Left cardiac atrium (tissue), 4 donors: Measurements from ENCODE around the gene HEYL. TPM values are rescaled to one million over a fixed set of nuclear protein-coding genes. Genes with fewer than 3 reads are reported as not detected.
A peak's percentile ranks its signal among the peaks of the same experiment; 100 is the strongest.

Experiments
- ATAC-seq, 2 donors: fragments of 200-7000 bp; cut with Tn5 transposase; one replicate each; pipeline ENCODE4 v1.9.1; 2020; ENCODE audit warnings: mild to moderate bottlenecking in 2 of 2, moderate library complexity in 2 of 2
- DNase-seq: peaks from one replicate; pipeline ENCODE4 v3.0.0-alpha.2; 2020
- intact Hi-C, 2 donors: fragments of 100-400 bp; cut with DNase I; formaldehyde crosslinking; loops; one replicate each; pipeline versions ENCODE4 v1.14.1 to v1.15.1; 2022 to 2023
- total RNA-seq, 2 donors: library from RNA; stranded (reverse); fragmentation: NEBNext Ultra II Directional; extraction: Animal tissue kit (Norgen Biotek cat#: 25700); gene quantifications; one replicate each; pipeline ENCODE4 v1.2.1, GENCODE V29; 2021
- donor health status: DM: no; HTN: yes; CAD: no.
- donor health status: DM: no; HTN: yes; CAD: no; lungs with severe emphysema.
- donor health status: DM: yes; HTN: yes; CAD: no.
- donor health status: Dilated cardiomyopathy.

HEYL gene
- total RNA-seq, 2 donors from 2014 or later = 19.1 to 40.0 TPM

DNA sequence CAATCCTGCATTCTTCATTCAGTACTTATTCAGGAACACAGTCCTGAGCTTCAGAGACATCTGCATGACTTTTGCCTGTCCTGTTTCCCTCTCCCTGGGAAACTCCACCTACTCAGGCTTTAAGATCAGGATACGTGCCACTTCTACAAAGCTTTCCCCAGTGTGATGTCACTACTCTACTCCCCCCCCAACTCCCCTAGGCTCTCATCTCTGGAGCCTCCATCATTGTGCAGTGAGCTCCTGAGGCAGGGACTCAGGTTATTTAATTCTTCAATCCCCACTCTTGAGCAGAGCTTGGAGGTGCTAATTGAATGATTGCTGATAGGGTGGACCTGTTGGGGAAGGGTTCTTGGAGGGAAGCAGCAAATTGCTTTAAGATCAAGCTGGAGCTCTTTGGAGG lies 31.2 kb upstream of the HEYL start:
- intact Hi-C loops = no loop called here
- no peak for DNase-seq
- no peak for ATAC-seq

DNA sequence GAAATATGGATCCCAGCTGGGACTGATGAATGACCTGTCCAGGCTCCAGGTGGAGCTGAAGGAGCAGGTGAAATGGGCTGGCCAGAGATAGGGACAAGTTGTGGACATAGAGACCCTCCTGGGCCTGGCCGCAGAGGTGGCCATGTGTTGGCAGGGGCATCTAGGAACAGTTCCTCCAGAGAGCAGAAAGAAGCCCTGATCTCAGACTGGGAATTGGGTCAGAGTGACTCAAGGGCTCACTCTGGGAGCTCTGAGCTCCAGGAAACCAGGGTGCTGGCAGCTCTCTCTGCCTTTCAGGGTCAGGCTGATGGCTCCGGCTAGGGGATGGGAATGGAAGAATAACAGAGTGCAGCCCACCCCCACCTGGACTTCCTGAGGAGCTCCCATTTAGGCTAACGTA lies 29.5 kb upstream of the HEYL start:
- intact Hi-C loops = no loop called here
- DNase-seq (no peak), ATAC-seq (no peak)

DNA sequence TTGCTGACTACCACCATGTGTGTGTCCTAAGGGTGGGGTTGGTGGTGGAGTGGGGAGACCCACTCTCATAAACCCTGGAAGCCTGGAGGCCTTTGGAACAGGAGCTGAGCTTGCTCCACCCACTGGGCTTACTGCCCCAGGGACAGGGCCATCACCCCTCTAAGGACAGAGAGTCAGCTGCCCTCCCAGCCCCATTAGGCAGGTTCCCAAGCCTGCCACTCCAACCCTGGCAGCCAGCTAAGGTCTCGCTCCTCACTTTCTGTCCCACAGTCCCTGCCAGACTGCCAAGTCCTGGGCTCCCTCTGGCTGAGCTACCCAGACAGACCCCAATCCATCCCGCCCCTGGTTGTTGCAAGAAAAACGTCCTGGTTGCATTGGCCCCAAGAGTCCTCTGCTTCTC lies 28.7 kb upstream of the HEYL start:
- DNase-seq (peak; percentile 35), ATAC-seq (peak; percentile 54 to 60)
- intact Hi-C loops = no loop called here

DNA sequence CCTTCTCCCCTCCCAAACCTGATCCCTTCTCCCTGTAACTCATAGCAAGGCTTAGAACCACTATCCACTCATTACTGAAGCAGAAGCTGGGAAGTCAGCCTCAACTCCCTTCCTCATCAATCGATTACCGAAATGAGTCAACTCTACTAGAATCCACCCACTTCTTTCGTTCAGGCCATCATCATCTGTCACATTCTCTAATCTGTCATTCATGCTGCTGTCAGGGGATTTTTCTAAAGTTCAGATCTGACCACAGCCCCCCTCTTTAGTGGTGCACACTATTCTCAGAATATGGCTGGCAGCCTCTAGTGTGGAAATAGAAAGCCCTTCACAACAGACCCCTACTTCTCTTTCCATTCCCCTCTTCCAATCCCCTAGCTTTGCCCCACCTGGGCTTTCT lies 27.3 kb upstream of the HEYL start:
- no peak for DNase-seq
- intact Hi-C loops = loop anchor here in 1 of 2 donors (2.0 kb wide), 1 partner anchor 20 kb away; no protein-coding TSS in a partner anchor
- ATAC-seq = no peak

DNA sequence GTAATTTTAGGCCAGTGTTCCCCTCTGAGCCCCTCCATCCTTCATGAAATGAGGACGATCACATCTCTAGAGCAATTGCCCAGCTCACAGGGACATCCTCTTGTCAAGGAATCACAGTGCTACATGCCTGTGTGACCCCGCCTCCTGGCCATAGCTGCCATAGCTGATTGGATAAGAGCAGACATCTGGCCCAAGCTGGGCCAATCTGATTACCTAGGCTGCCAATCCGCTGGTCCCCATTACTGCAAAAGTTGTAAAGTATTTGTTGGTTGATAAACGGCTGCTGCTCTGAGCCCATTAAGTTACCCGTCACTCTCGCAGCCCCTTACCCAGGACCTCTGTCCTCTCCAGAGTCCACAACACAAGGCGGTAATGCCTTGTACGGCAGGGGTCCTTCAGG lies 24.1 kb upstream of the HEYL start:
- no peak for DNase-seq
- intact Hi-C loops = no loop called here
- no peak for ATAC-seq

DNA sequence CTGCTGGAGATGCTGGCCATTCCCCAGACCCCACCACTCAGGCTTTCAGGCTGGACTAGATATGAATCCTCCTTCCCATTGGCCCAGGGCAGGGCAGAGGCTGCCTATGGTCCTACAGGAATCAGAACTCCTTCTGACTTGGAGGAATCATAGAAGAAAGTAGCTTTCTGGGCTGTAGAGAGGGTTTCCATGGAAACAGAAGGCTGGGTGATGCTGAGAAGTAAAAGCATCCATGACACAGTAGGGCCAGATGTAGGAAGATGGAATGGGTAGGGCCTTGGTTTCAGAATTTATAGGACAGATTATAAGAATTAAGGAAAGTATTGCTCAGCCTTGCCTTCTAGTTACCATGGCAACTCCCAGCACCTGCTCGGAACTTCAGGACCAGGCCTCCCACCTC lies 23.4 kb upstream of the HEYL start:
- DNase-seq = no peak
- intact Hi-C loops = no loop called here
- ATAC-seq = no peak

DNA sequence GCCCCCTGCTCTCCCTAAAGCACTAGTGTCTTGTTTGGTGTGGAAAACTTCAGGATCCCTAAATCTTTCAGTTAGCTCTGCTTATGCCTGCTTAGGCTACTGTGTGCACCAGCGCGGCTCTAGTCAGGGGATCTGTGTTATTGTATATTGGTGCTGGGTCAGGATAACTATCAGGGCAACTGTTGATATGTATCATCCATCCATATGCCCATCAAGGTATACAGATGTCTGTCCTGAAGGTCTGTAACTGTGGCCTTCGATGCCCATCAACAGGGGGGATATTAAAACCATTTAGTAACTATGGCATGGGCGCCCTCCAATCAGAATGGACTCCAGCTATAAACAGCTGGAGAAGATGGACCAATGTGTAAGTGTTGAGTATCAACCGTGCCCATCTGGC lies 20.1 kb upstream of the HEYL start:
- intact Hi-C loops = no loop called here
- no peak for DNase-seq
- ATAC-seq = no peak

DNA sequence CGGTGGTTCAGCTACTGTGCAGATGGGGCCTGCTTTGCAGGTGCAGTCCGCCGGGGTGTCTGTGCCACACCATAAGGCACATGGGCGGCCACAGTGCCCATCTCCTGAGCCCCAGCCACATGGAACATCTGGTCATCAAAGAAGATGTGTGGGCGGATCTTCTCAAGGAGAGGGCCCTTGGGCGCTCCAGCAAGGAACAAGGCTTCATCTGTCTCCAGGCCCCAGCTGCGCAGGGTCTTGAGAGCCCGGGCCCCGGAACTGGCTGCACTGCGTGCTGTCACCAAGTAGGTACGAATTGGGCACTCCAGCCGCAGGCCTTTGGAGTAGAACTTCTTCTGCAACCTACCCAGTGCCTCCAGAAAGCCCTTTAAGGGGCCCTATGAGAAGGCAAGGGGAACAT lies 19.7 kb upstream of the HEYL start:
- intact Hi-C loops = no loop called here
- ATAC-seq (no peak), DNase-seq (no peak)

DNA sequence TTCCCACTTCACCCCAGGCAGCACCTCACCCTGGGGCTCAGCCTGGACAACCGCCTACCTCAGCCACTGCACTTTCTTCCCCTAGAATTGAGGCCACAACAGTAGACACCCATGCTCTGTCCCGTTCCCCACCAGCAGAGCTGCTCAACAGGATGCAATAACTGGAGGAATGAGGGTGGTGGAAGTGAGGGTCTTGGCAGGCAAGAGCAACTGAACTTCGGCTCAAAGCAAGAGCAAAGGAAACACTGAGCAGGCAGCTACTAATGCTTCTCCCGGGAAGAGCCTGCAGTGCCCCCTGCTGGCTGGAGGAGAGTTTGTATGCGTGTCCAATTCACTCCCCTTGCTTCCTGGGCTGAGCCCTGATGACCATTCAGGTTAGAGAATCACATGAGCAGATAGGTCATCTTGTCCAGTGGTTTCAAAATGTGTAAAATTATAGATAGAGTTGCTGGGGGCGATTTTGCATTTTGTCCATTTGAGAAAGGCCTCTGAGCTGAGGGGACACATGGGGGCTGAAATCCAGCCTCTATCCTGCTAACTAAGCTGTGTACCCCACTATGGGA lies 18.6 kb upstream of the HEYL start:
- ATAC-seq (peak; percentile 50 to 53), DNase-seq (peak; percentile 64)
- intact Hi-C loops = no loop called here

DNA sequence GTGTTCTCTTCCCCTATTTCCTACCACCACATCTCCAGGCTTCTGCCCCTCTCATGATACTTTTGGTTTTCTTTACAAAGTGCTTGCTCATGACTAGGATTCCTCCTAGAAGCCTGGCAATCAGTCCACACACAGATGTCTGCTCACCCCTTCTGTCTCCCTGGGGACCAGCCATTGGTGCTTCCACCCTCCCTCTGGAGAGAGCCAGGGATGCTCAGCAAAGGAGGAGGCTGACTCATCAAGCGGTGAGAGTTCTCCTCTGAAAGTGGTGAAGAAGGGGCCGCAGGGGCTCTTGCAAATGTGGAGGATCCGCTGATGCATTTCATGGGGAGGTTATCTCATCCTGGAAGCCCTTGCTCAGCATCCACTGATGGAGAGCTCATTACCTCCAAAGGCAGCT lies 18.0 kb upstream of the HEYL start:
- no peak for ATAC-seq
- intact Hi-C loops = no loop called here

DNA sequence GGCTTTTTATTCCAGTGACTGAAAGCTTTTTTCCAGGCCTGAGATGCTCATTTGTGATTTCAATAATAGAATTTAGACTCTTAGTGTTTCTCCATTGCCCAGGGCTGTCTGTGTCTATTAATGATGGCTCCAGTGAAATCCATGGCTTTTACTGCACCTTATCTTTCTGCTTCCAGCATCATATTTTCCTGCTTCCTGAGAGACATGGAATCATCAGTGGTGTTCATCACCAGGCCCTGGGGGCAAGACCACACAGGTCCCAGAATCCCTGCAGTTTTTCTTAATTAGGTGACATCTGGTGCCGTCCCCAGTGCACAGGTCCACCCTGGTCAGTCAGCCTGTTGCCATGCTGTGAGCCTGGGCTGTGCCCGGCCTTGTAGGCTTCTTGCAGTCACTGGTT lies 16.9 kb upstream of the HEYL start:
- DNase-seq (no peak), ATAC-seq (no peak)
- intact Hi-C loops = no loop called here

More for the DNA sequence above, 18.0 kb upstream of the HEYL start:
- DNase-seq = no peak

DNA sequence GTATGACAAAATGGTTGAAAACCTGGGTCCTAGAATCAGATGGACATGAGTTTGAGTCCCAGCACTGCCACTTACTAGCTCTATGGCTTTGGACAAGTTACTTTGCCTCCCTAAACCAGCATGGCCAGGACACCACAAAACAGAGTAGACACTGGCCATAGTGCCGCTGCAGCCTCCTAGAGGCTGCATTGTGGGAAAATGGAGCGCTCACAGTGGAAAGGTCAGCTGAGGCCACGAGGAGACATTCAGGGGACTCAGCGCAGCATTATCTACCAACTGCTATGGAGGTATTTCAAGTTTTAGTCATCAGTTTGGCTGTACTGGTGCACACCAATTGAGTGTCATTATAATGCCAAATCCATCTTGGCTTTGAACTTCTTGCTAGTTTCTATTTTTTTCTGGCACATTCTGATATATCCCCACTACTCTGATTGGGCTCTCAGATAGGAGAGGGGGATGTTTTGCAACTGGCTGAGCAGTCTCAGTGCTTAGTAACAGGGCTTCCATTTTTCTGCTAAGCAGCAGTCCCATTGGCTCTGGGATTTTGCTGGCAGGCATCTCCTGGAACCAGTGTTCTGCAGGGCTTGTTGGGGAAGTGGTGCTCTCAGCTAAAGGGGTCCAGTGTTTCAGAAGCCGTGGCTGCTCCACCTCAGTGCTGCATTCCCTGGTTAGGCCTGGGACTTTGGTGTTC lies 16.3 kb upstream of the HEYL start:
- ATAC-seq (no peak), DNase-seq (no peak)
- intact Hi-C loops = no loop called here

DNA sequence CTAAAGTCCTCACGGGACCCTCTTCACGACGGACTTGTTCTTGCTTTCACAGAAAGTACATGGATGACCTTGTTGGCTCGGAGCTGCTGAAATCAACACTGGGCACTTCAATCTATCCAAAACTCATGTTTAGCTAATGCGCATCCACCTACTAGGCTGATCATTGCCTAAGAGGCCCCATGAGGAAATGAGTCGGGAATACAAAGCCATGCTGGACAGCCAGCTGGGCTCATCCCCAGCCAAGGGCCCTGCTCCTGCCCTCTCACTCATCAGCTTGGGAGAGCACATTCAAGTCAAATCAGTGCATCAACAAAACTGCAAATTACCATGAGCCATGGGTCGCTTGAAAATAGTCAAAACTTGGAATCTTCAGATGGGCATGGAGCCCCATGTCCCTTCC lies 14.8 kb upstream of the HEYL start:
- DNase-seq = no peak
- intact Hi-C loops = loop anchor here in 1 of 2 donors (5.0 kb wide), 1 partner anchor 68 kb away; no protein-coding TSS in a partner anchor
- no peak for ATAC-seq

DNA sequence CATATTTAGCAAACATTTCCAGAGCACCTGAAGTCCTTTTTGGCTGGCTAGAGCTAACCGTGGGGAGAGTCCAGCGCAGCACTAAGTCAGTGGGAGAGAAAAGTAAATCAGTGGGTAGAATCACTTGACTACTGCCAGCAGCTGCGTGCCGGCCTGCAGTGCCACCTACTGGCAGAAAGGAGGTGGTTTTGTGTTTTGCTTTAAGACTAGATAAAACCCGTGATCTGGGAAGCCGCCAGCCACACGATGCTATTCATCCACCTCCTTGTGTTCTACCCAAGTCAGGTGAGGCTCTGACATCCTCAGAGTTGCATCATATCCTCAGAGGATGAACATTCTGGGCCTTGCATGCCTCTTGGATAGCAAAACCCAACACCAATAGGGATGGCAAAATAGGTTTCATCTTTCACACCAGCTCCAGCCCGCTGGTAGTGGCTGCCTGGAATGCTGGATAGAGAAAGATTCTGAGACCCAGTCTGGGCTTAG lies 14.1 kb upstream of the HEYL start:
- ATAC-seq (peak; percentile 68 to 69), DNase-seq (peak; percentile 84)
- intact Hi-C loops = loop anchor here (2.0 to 5.0 kb wide), 2 partner anchors 49 to 69 kb away; no protein-coding TSS in a partner anchor

DNA sequence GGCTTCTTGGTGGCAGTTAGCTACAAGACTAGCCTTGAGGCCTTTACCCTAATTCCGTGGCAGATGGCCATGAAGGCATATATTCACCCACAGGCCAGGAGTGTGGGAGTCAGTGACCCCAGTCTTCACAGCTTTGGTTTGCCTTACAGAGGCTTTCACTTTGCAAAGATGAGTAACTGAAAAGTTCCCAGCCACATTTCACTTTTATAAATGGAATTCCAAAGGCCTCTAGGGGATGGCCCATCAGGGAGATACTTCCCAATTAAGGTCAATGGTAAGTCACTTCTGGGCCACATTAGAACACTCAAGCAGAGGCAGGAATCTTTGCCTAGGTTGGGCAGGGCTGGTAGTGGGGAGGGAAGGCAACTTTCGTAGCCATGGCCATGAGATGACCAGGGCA lies 13.1 kb upstream of the HEYL start:
- no peak for DNase-seq
- peak; percentile 1 to 4 for ATAC-seq
- intact Hi-C loops = loop anchor here (2.0 to 5.0 kb wide), 2 partner anchors 48 to 70 kb away; no protein-coding TSS in a partner anchor

DNA sequence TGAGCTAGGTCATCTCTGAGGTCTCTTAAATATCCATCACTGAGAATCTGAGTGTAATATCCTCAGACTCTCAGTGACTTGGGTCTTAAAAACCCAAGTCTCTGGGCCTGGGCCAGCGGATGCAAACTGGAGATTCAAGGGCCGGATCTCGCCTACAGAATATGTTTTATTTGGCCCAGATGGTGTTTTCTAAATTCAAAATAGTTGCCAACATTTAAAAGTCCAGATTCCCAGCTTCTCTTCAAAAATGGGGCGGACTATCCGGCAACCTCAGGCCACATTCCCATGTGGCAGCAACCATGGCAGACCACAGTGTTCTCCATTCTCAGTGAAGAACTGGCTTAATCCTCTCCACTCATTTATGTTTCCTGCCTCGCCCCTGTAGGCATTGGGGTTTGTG lies 12.7 kb upstream of the HEYL start:
- DNase-seq = peak; percentile 72
- peak; percentile 53 to 54 for ATAC-seq
- intact Hi-C loops = loop anchor here (2.0 to 5.0 kb wide), 2 partner anchors 47 to 70 kb away; no protein-coding TSS in a partner anchor

DNA sequence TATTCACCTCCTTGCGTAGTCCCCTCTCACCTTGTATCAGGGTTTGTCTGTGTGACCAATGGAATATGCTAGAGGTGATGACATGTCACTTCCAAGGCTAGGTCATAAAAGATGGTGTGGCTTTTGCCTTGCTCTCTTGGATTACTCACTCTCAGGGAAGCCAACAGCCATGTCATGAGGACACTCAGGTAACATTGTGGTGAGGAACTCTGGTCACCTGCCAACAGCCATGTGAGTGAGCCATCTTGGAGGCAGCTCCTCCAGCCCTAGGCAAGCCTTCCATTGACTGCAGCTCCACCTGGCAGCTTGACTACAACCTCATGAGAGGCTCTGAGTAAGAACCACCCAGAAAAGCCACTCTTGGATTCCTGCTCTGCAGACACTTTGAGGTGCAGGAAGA lies 11.0 kb upstream of the HEYL start:
- no peak for DNase-seq
- intact Hi-C loops = loop anchor here in 1 of 2 donors (5.0 kb wide), 1 partner anchor 72 kb away; no protein-coding TSS in a partner anchor
- ATAC-seq = no peak

DNA sequence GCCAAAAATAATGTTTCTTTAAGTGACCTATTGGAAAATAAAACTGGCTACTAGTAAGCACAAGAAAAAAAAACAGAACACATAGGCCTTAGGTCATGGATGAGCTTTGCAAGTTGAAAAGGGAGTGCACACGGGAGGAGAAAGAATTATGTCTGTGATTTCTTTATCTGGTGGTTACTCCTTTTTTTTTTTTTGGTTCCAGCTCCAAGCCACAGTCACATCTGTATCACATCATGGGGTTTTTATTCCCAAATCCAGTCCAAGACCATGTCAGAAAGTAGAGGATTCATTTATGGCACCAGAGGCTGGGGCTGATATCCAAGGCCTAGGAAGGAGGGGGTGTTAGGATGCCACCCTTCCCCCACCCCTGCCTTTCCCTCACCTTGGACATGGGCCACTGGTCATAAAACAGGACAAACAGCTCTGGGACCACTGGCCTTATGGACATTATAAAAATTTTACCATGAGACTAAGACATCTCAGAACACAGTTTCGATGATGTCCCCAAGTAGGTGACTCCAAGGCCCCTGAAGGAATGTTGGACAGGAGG lies 10.3 kb upstream of the HEYL start:
- ATAC-seq = no peak
- intact Hi-C loops = loop anchor here in 1 of 2 donors (5.0 kb wide), 1 partner anchor 73 kb away; no protein-coding TSS in a partner anchor
- no peak for DNase-seq

DNA sequence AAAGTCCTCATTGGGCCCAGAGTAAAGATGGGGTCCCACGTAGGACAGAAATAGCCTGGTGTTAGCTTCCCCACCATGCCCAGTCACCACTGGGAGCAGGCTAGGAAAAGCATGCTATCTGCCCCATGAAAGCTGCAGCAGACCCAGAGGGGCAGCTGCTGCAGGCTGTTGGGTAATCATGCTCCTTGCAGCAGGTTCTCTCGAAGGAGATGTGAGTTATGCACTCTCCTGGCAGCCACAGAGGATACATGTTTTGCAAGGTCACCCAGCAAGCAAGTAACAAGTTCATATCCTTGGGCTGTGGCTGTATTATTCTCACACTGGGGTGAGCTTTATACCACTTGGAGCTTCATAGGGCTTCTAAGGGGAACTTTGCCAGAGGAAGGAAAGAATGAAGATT lies 9.1 kb upstream of the HEYL start:
- intact Hi-C loops = no loop called here
- DNase-seq (no peak), ATAC-seq (no peak)

DNA sequence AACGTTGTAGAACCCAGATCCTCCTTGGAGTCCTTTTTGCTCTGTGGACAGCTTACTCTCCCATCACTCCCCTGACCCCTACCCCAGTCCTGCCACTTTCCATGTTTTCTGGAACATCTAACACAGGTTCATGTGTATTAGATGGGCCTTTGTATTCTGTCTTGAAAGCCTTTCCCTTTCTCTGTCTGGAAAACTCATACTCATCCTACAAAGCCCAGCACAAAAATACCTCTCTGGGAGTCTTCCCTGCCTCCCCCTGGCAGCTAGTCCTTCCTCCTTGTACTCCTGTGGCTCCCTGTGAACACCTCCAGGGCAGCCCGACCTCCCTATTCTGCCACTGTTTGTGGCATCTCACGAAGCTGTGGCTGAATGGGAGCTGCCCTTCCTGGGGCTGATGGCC lies 7.8 kb upstream of the HEYL start:
- ATAC-seq = no peak
- intact Hi-C loops = no loop called here
- no peak for DNase-seq
